ENCODE measurements around the gene KIRREL1.

Gene KIRREL1

GRCh38 chr1:158003406-158003800, 10.0 kb downstream of the KIRREL1 start:
- Histone ChIP-seq H3K27me3 (ENCODE audit: control insufficient read depth, low read length) (peaks cover 16% of the 10 kb centered on the region), H3K36me3 (ENCODE audit: control insufficient read depth, low read length) (no peaks in the 10 kb centered on the region), H3K9me2 (replicated peaks; ENCODE audit: control insufficient read depth, low read length) (no peaks in the 10 kb centered on the region), H3K4me3 (ENCODE audit: low read length) (no peak overlapping the region), H3K4me2 (ENCODE audit: low read length) (no peak overlapping the region), H3K27ac (ENCODE audit: low read depth, low read length) (no peak overlapping the region), H3K4me1 (ENCODE audit: control insufficient read depth, low read length) (no peaks in the 10 kb centered on the region), H3K9me3 (ENCODE audit: control insufficient read depth, insufficient read depth, low read length) (no peaks in the 10 kb centered on the region), H4K20me1 (ENCODE audit: control insufficient read depth, insufficient read depth, low read depth, low read length) (no peaks in the 10 kb centered on the region), H3F3A (ENCODE audit: control insufficient read depth, insufficient read depth) (no peaks in the 10 kb centered on the region), H3K79me2 (ENCODE audit: control insufficient read depth, low read length) (no peaks in the 10 kb centered on the region)
- no peak for TF ChIP-seq EZH2phosphoT487 (IDR thresholded peaks at IDR 0.05; ENCODE audit: borderline replicate concordance, low read length)
- no peak for TF ChIP-seq CTCF (IDR thresholded peaks at IDR 0.05; ENCODE audit: low read depth, low read length, poor library complexity, severe bottlenecking)

- H3K4me3 ChIP-seq (ENCODE audit: low read length), result no peak overlapping the region
- no peaks in the 10 kb centered on the region for H3K4me1 ChIP-seq (ENCODE audit: control insufficient read depth, low read length)
- no peaks in the 10 kb centered on the region for H3K79me2 ChIP-seq (ENCODE audit: control insufficient read depth, low read length)
- no peaks in the 10 kb centered on the region for H3K36me3 ChIP-seq (ENCODE audit: control insufficient read depth, low read length)
- H3K9me3 ChIP-seq (ENCODE audit: control insufficient read depth, insufficient read depth, low read length), result no peaks in the 10 kb centered on the region
- H3K27ac ChIP-seq (ENCODE audit: low read depth, low read length), result no peak overlapping the region
- no peaks in the 10 kb centered on the region for H3F3A ChIP-seq (ENCODE audit: control insufficient read depth, insufficient read depth)
- no peaks in the 10 kb centered on the region for H4K20me1 ChIP-seq (ENCODE audit: control insufficient read depth, insufficient read depth, low read depth, low read length)
- H3K4me2 ChIP-seq (ENCODE audit: low read length), result no peak overlapping the region
- no peaks in the 10 kb centered on the region for H3K9me2 ChIP-seq (replicated peaks; ENCODE audit: control insufficient read depth, low read length)
- TF ChIP-seq CTCF (IDR thresholded peaks at IDR 0.05; ENCODE audit: low read depth, low read length, poor library complexity, severe bottlenecking) (no peak), EZH2phosphoT487 (IDR thresholded peaks at IDR 0.05; ENCODE audit: borderline replicate concordance, low read length) (no peak)
- peaks cover 4% of the 10 kb centered on the region for H3K27me3 ChIP-seq (ENCODE audit: control insufficient read depth, low read length)
Observed at GRCh38 chr1:158005224-158005623, 11.8 kb downstream of the KIRREL1 start.

- Histone ChIP-seq H3K79me2 (ENCODE audit: control insufficient read depth, low read length) (no peaks in the 10 kb centered on the region), H3K9me3 (ENCODE audit: control insufficient read depth, insufficient read depth, low read length) (no peaks in the 10 kb centered on the region), H3K4me2 (ENCODE audit: low read length) (no peak overlapping the region), H4K20me1 (ENCODE audit: control insufficient read depth, insufficient read depth, low read depth, low read length) (no peaks in the 10 kb centered on the region), H3K4me1 (ENCODE audit: control insufficient read depth, low read length) (no peaks in the 10 kb centered on the region), H3K4me3 (ENCODE audit: low read length) (no peak overlapping the region), H3K36me3 (ENCODE audit: control insufficient read depth, low read length) (no peaks in the 10 kb centered on the region), H3K27ac (ENCODE audit: low read depth, low read length) (no peak overlapping the region), H3F3A (ENCODE audit: control insufficient read depth, insufficient read depth) (no peaks in the 10 kb centered on the region), H3K27me3 (ENCODE audit: control insufficient read depth, low read length) (peaks cover 8% of the 10 kb centered on the region), H3K9me2 (replicated peaks; ENCODE audit: control insufficient read depth, low read length) (no peaks in the 10 kb centered on the region)
- TF ChIP-seq CTCF (IDR thresholded peaks at IDR 0.05; ENCODE audit: low read depth, low read length, poor library complexity, severe bottlenecking) (no peak), EZH2phosphoT487 (IDR thresholded peaks at IDR 0.05; ENCODE audit: borderline replicate concordance, low read length) (no peak)
Observed at GRCh38 chr1:158007180-158007579, 13.7 kb downstream of the KIRREL1 start.
